ENCODE data around the gene TAX1BP1. TPM values are rescaled to one million over a fixed set of nuclear protein-coding genes. Genes with fewer than 3 reads are reported as not detected.

The TAX1BP1 gene
- total RNA-seq, 4 donors from 2014 or later: 64.4 to 109 (median 83.0) TPM

DNA sequence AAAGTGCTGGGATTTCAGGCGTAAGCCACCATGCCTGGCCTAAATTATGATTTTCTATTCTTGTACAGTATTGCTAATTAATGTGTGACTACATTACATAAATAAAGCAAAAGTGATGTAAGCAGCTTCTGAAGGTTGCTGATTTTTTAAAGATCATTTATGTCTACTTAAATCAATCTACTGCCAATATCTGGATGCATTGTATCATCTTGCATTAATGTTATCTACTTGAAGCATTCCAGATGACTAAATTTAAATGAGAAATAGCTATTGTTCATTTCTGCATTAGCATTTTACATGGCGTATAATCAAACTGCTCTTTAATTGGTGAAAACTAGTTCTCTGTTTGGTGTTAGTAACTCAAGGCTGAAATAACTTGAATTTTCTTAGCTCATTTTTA is 40.2 kb upstream of the TAX1BP1 start:
- H3K27me3 ChIP-seq: no peaks in the 10 kb centered on the region
- H3K4me1 ChIP-seq: peaks cover 0 to 5% (median 0%) of the 10 kb centered on the region in 4 donors
- no peak overlapping the region for H3K4me3 ChIP-seq
- TF ChIP-seq, protein P1, sequence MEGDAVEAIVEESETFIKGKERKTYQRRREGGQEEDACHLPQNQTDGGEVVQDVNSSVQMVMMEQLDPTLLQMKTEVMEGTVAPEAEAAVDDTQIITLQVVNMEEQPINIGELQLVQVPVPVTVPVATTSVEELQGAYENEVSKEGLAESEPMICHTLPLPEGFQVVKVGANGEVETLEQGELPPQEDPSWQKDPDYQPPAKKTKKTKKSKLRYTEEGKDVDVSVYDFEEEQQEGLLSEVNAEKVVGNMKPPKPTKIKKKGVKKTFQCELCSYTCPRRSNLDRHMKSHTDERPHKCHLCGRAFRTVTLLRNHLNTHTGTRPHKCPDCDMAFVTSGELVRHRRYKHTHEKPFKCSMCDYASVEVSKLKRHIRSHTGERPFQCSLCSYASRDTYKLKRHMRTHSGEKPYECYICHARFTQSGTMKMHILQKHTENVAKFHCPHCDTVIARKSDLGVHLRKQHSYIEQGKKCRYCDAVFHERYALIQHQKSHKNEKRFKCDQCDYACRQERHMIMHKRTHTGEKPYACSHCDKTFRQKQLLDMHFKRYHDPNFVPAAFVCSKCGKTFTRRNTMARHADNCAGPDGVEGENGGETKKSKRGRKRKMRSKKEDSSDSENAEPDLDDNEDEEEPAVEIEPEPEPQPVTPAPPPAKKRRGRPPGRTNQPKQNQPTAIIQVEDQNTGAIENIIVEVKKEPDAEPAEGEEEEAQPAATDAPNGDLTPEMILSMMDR (IDR thresholded peaks at IDR 0.05): no peak
- no peak for TF ChIP-seq POLR2A (IDR thresholded peaks at IDR 0.05)
- no peak for DNase-seq
- no peak overlapping the region for H3K27ac ChIP-seq
- no peaks in the 10 kb centered on the region for H3K9me3 ChIP-seq
- H3K36me3 ChIP-seq: no peaks in the 10 kb centered on the region

DNA sequence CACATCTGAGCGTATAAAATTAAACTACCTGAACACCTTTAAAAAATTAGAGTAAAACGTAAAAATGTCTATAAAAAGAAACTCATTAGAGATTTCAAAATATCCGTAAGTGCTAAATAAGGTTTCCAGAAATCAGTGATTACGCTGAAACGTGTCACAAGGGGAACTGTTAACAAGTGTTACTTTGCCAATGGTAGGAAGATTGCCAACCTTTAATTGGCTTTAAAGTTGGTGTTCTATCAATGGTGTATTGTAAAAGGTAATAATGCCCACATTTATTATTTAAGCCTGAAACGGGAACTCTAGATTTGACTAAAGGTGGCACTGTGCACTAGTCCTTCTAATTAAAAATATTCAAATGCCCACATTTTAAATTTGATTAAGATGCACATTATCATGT is 39.5 kb upstream of the TAX1BP1 start:
- H3K36me3 ChIP-seq: no peaks in the 10 kb centered on the region
- H3K27me3 ChIP-seq: no peaks in the 10 kb centered on the region
- no peak overlapping the region for H3K4me3 ChIP-seq
- peaks cover 0 to 5% (median 0%) of the 10 kb centered on the region in 4 donors for H3K4me1 ChIP-seq
- no peak for DNase-seq
- no peak for TF ChIP-seq POLR2A (IDR thresholded peaks at IDR 0.05)
- TF ChIP-seq, protein P1 (IDR thresholded peaks at IDR 0.05): no peak
- H3K27ac ChIP-seq: no peak overlapping the region
- no peaks in the 10 kb centered on the region for H3K9me3 ChIP-seq

DNA sequence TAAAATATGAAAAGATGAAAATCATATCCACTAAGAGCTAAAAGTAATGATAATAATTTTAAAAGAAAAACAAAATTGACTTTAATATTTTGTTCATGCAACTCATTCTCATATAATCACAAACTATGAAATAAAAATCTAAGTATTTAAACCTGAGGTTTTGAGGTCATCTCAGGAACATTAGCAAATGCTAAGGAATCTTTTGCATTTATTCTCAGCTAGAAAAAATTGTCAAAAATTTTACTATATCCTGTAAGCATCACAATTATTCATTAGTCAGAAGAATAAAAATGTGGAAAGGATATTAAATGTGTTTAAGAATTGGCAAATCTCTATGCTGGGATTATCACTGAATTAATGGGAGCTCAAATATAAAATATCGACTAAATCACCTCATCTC is 36.8 kb upstream of the TAX1BP1 start:
- Histone ChIP-seq H3K4me3 (no peak overlapping the region), H3K36me3 (no peaks in the 10 kb centered on the region), H3K4me1 (no peaks in the 10 kb centered on the region), H3K27me3 (no peaks in the 10 kb centered on the region), H3K27ac (no peak overlapping the region), H3K9me3 (no peaks in the 10 kb centered on the region)
- TF ChIP-seq, protein P1 (IDR thresholded peaks at IDR 0.05): no peak
- no peak for TF ChIP-seq POLR2A (IDR thresholded peaks at IDR 0.05)
- DNase-seq: no peak

DNA sequence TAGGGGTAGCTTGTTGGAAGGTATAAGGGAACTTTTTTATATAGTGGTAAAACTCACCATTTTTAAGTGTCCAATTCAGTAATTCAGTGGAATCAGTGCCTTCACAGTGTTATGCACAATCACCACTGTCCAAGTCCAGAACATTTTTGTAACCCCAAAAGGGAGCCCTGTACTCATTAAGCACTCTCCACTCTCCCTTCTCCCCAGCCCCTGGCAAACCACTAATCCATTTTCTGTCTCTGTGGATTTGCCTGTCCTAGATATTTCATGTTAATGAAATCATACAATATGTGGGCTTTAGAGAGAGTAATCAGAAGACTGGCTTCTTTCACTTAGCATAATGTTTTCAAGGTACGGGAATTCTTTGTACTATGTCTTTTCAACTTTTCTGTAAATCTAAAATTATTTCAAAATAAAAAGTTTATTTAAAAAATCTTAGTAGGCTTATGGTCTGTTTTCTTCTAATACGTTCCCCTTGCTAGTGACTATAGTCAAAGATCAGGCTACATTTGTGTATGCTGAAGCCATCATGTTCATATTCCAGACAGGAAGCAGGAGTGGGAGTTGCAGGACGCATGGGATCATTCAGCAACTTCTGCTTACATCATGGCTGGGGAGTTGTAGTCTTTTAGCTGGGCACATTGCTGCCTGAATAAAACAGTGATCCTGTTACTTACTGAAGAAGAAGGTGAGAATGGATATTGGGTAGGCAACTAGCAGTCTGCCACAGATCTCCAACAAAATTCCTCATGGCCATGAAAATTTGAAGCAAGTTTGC is 35.4 kb upstream of the TAX1BP1 start:
- no peak overlapping the region for H3K4me3 ChIP-seq
- no peaks in the 10 kb centered on the region for H3K4me1 ChIP-seq
- no peaks in the 10 kb centered on the region for H3K9me3 ChIP-seq
- H3K27ac ChIP-seq: no peak overlapping the region
- no peak for DNase-seq
- H3K27me3 ChIP-seq: no peaks in the 10 kb centered on the region
- TF ChIP-seq, protein P1 (IDR thresholded peaks at IDR 0.05): no peak
- no peak for TF ChIP-seq POLR2A (IDR thresholded peaks at IDR 0.05)
- H3K36me3 ChIP-seq: no peaks in the 10 kb centered on the region

DNA sequence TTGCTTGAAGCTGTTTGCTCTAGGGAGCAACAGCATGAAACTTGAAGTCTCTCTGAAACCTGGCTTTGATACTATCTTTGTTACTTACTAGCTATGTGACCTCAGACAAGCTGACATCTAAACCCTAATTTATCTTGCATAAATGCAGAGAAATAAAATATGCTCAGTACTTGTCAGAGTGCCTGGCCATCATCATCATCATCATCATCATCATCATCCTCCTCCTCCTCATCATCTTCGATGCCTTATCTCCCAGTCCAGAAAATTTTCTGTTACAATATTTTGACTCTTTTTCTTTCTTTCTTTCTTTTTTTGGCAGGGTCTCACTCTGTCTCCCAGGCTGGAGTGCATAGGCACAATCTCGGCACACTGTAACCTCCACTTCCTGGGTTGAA is 34.8 kb upstream of the TAX1BP1 start:
- Histone ChIP-seq H3K4me1 (no peaks in the 10 kb centered on the region), H3K27ac (no peak overlapping the region), H3K27me3 (no peaks in the 10 kb centered on the region), H3K36me3 (no peaks in the 10 kb centered on the region), H3K9me3 (no peaks in the 10 kb centered on the region), H3K4me3 (no peak overlapping the region)
- TF ChIP-seq, protein P1 (IDR thresholded peaks at IDR 0.05): no peak
- TF ChIP-seq POLR2A (IDR thresholded peaks at IDR 0.05): no peak
- DNase-seq: no peak
